Cerebellar nuclear complex (tissue), 1 donor: ENCODE data around the gene TMEM231.
"Not testable (repeated sequence)": the region's sequence is repeated elsewhere in the genome, so short reads cannot be mapped to it uniquely, and the experiment has no call there.

Experiments
- DNase-seq, 2 experiments: peaks; one replicate each; lab custom pipeline; 2025; lab: John Stamatoyannopoulos, UW

TMEM231 gene, protein sequence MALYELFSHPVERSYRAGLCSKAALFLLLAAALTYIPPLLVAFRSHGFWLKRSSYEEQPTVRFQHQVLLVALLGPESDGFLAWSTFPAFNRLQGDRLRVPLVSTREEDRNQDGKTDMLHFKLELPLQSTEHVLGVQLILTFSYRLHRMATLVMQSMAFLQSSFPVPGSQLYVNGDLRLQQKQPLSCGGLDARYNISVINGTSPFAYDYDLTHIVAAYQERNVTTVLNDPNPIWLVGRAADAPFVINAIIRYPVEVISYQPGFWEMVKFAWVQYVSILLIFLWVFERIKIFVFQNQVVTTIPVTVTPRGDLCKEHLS

DNA sequence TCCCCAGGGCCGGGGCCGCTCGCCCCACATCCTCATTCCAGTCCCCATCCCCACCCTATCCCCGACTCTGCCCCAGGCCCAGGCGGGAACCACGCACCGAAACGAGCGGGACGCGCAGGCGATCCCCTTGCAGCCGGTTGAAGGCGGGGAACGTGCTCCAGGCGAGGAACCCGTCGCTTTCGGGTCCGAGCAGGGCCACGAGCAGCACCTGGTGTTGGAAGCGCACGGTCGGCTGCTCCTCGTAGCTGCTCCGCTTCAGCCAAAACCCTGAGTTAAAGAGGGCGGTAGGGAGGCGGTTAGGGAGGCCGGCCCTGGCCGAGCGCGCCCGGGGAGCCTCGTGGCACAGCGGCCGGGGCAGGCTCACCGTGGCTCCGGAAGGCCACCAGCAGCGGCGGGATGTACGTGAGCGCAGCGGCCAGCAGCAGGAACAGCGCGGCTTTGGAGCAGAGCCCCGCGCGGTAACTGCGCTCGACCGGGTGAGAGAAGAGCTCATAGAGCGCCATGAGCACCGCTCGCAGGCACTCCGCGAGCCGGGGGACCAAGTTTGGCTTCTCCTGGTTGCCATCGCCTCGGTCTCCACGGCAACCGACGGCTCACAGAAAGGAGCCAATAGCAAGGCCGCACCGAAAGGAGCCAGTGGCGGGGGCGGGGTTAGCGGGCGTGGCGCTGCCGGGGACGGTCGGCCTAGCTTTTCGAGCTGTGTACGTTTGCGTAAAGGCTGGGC, at the start of gene TMEM231:
Gene TMEM231, minus strand, starts transcription at position 546 of the 724 bp plus-strand sequence. Its CDS starts 43 bp downstream, at position 503.
- peak; percentile 68 to 89 for DNase-seq

DNA sequence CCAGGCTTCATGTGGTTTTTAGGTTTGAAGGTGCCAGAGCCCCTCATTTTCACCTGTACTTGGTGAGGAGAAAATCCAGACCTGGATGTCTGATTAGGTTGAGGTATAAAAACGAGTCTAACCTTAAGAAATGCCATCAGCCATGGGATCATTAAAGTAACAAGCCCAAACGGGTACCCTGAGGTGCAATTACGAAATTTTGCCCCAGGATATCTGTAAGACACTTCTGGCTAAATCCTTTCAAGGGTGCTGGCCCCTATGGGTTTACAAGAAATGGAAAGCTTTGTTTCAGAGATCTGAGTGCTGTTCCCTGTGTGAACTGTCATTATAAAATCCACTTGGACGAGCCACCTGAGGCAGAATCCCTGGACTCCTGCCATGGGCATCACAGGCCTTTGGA, 47.2 kb upstream of the TMEM231 start:
- DNase-seq: no peak

DNA sequence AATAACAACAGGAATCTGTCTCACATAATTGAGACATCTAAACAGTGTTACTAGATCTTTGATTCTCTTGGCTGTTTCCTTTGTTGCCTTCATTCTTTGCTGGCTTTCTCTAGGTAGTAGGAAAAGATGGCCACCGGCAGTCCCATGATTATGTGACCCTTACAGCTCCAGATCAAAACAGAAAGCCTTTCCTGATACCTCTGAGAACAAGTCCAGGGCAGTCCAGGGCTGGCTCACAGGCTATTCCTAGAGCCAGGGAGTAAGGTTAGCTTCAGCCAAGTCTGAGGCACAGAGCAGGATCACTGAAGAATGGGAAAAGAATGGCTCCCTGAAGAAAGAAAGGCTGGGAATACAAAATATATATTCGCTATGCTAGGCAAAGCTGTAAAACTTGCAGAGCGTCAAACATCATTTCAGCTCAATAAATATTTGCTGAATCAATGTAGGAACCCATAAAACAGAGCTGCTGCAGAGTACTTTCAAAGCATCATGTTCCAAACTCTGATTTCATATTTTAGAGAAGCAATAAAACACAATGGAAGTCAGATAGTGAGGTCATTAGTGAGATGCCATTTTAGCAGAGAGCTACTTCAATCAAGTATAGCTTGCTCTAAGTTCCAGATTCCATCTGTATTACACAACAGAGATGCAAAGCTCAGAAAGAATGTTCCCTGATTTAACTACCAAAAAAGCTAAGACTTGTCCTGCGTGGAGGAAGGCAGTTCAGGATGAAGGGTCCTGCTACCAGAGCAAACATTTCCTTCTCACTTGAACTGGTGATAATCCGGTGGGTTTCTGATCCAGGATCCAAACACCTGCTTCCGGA, 43.6 kb upstream of the TMEM231 start:
- DNase-seq: no peak

DNA sequence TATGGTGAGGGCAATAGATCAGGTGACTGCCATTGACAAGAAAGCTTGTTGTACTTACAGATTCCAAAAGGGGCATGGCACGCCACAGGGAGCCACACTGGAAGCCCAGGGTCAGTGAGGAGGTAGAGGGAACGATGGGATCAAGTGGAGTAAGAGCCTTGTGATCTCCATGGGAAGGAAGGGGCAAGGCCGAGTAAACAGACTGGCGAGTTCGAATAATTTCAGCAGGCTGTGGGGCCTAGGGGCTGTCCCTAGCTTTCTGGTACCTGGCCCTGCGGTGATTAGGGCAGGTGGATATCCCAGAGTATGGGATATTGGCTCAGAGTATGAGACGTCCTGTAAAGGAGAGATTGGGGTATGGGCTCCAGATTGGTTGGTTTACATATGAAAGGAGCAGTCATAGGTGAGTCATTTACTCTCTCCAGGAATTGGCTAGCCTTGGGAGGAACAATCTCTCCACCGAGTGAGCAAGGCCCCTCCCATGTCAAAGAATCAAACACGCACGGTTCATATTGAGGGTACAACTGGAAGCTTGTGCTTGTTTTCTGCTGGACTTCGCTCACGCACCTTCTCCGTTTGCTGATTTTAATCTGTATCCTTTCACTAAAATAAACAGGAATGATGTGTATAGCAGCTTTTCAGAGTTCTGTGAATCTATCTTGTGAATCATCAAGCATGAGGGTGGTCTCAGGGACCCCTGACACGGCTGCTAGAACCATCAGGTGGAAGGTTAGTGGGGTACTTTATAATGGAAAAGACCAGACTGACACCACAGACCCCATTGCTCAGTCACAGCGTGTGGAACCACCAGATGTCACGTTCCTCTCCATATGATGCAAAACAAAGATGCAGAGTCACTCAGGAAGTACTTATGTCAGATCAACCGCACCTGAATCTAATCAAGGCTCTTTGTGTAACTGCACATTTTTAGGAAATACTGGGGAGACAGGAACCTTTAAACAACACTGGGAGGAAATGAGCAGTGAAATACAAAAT, 38.1 kb upstream of the TMEM231 start:
- DNase-seq: no peak

- DNase-seq: no peak
These were observed 37.3 kb upstream of the TMEM231 start for GRCh38 chr16:75593308-75593707.

- not testable (repeated sequence) for DNase-seq
These were observed 35.9 kb upstream of the TMEM231 start for GRCh38 chr16:75591927-75592326.

DNA sequence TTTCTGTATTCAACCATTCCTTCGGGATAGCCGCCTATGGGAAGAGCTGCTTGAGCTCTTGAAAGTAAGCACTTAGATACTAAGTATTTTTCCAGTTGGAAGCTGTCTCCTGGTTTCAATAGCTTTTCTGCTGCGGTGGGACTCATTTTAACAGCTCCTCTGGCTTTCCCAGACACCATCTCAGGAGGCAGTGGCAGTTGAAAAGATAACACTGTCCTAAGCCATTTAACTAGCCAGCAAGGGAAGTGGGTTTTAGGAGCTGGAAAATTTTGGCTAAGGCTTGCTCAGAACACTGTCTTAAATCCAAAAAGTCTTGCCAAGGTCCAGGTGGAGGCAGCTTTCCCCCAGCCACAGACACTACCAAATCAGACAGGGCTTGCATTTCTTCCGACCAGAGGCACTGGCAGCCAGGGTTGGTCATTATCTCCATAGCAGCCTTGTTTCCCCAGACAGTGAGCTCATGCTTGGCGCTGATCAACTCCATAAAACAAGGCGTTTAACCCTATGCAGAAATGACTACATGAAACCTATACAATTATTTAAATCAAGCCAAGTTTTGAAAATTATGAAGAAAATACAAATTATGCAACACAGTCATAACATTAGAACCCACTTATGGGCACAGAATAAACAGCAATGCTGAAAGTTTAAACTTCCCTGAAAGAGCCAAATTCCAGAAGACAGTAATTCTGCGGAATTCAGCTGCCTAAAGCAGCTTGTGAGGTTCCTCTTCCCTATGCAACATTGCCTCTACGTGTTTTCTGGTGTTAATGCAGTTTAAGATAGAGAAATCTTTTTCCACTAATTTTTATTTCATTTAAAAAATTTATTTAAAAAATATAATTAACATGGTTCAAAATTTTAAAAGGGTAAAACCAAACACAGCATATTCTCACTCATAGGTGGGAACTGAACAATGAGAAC, 35.1 kb upstream of the TMEM231 start:
- DNase-seq: no peak

DNA sequence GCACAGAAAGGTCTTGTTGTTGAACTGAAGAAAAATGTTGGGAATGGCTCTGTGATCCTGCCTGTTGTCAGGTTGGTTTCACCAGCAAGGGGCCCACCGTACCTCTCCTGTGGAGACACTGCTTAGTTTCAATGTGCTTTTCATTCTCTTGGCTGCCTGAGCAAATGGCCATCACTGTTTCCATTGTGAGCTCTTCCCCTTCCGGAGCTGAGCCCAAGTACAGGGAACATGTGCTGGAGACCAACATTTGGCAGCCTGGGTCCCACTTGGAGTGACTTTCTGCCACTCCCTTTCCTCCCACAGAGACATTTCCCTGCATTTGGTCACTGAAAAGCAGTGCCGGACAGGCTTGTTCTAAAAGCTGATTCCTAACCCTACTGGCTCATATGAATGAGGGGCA, 33.3 kb upstream of the TMEM231 start:
- no peak for DNase-seq

GRCh38 chr16:75588716-75589115, 32.7 kb upstream of the TMEM231 start:
- DNase-seq: no peak

DNA sequence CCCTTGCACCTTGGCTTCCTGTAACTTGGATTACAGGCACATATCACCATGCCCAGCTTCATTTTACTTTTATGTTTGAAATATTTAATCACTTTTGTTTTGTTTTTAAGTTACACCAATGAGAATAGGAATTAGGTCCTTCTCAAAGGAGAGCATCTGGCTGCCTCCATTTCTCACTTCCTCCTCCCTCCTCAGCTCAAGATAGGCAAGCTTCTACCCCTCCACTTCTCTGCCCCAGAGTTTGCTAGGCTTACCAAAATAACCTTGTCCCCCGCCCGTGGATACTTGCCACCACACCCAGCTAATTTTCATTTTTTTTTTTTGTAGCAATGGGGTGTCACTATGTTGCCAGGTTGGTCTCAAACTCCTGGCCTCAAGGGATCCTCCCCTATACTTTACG, 28.1 kb upstream of the TMEM231 start:
- DNase-seq: no peak

- DNase-seq: no peak
These were observed 23.3 kb upstream of the TMEM231 start for GRCh38 chr16:75579281-75579834.

DNA sequence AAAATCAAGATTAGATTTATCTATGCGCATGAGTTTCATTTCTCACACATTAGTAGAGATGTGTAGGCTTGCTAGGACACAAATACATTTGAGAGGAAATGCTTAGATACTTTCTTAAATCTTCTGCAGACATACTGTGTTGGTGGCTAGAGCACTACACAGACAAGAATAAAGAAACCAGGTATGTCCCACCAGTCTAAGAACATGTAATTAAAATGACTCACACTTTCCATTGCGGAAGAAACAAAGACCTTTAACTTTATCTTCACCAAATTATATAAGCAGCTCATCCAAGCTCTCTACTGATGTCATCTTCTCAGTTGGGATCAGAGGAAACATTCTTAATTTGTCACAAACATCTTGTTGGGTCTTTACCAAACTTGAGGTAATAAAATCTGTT, 22.7 kb upstream of the TMEM231 start:
- no peak for DNase-seq

DNA sequence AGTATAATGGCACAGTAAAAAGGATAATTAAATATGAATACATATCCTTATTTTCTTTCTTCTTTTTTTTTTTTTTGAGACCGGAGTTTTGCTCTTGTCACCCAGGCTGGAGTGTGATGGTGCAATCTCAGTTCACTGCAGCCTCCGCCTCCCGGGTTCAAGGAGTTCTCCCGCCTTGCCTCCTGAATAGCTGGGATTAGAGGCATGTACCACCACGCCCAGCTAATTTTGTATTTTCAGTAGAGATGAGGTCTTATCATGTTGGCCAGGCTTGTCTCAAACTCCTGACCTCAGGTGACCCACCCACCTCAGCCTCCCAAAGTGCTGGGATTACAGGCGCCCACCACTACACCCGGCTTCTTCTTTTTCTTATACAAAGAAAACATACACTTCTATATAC, 22.2 kb upstream of the TMEM231 start:
- DNase-seq: no peak

GRCh38 chr16:75576384-75576811, 20.3 kb upstream of the TMEM231 start:
- no peak for DNase-seq

DNA sequence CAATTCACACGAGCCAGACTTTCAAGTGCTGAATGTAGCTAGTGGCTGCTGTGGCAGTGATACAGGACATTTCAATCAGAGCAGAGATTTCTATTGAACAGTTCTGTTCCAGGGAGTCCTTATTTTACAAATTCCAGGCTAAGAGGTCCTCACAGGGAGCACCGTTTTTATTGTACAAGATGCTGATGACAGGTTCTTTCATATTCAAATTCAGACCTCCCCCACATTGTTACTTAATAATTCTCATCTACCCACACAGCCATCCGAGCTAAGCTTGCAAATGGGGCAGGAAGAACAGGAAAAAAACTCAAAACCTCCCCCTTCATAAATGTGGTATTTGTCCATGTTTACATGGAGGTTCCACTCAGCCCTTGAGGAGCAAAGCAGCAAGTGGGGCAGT, 19.9 kb upstream of the TMEM231 start:
- DNase-seq: no peak

GRCh38 chr16:75573955-75574354, 17.9 kb upstream of the TMEM231 start:
- DNase-seq: no peak

GRCh38 chr16:75572864-75573542, 17.0 kb upstream of the TMEM231 start:
- no peak for DNase-seq

DNA sequence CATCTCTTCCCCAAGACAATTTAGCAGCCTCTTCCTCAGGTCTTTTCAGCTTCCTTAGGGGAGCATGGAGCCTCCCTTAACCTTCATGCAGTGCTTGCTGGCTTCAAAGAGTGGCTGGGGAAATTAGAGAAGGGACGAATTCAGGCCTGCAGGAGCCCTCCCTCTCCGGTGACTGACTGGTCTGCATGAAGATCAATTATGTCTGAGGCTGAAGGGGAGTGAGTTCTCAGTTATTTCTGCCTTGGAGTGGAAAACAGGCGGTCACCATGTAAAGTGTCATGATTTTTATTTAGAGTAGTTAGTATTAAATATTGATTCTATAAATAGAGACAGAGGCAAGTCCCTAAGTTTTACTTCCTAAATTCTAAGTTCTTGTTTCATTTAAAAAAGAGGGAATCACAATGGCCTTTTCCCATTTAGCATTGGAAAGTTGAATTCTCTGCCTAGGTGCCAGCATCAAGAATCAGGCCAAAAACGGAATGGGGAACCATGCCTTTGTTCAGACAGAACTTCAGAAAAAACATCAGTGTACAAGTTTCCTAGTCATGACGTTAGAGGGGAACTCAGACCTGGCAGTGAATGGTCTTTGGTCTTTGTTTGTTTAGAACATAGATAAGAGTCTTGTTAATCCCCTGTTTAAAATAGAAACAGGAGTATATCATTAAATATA, 14.5 kb upstream of the TMEM231 start:
- no peak for DNase-seq

DNA sequence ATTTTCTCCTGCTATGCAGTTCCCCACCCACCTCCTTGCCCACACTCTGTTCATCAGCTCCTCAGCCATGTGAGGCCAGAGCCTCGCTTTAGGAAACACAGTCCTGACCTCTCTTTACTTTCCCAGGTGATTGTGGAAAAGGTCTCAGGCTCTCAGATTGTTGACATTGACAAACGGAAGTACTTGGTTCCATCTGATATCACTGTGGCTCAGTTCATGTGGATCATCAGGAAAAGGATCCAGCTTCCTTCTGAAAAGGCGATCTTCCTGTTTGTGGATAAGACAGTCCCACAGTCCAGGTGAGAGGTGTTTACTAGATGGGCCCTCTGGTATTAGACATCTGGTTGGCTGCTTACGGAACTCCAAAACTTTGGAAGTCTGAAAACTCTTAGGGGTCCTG, 11.9 kb upstream of the TMEM231 start:
- no peak for DNase-seq
